ENCODE data around the gene RPS24. TPM values are rescaled to one million over a fixed set of nuclear protein-coding genes. Genes with fewer than 3 reads are reported as not detected.

RPS24 gene
- total and polyA plus RNA-seq, 4 donors, result 314 to 1,104 (median 812) TPM

GRCh38 chr10:78045856-78046255 lies 12.2 kb downstream of the RPS24 start:
- Histone ChIP-seq H3K9ac (ENCODE audit: low read depth in 1 of 2, low read length in 2 of 2) (no peak overlapping the region), H3K4me1 (ENCODE audit: control insufficient read depth in 4 of 4, insufficient read depth in 4 of 4, low read length in 3 of 4) (peaks cover 0 to 2% (median 0%) of the 10 kb centered on the region in 4 donors), H3K27me3 (ENCODE audit: control insufficient read depth in 4 of 4, insufficient read depth in 4 of 4, low read length in 3 of 4) (no peaks in the 10 kb centered on the region), H3K27ac (ENCODE audit: low read depth in 1 of 2, low read length in 2 of 2) (no peak overlapping the region), H3K36me3 (ENCODE audit: control insufficient read depth in 4 of 4, insufficient read depth in 3 of 4, low read depth in 1 of 4, low read length in 3 of 4) (peaks cover 5 to 19% (median 13%) of the 10 kb centered on the region in 4 donors), H3K4me3 (ENCODE audit: low read depth in 1 of 3, low read length in 3 of 3) (no peak overlapping the region), H3K9me3 (ENCODE audit: control insufficient read depth in 4 of 4, low read length in 3 of 4) (no peaks in the 10 kb centered on the region)
- no peak for DNase-seq (ENCODE audit: low spot score)
- TF ChIP-seq RXRA (IDR thresholded peaks at IDR 0.05) (no peak), ZBTB33 (IDR thresholded peaks at IDR 0.05) (no peak), JUND (IDR thresholded peaks at IDR 0.05) (no peak), EGR1 (IDR thresholded peaks at IDR 0.05; ENCODE audit: low read depth in 2 of 2) (no peak), FOXA2 (IDR thresholded peaks at IDR 0.05) (no peak), FOXA1 (IDR thresholded peaks at IDR 0.05) (no peak), RAD21 (IDR thresholded peaks at IDR 0.05) (no peak), HNF4G (IDR thresholded peaks at IDR 0.05) (no peak), ATF3 (IDR thresholded peaks at IDR 0.05) (no peak), YY1 (IDR thresholded peaks at IDR 0.05) (no peak), HNF4A (conservative IDR thresholded peaks at IDR 0.05) (no peak), GABPA (IDR thresholded peaks at IDR 0.05 in 1 of 2, conservative IDR thresholded peaks at IDR 0.05 in 1 of 2) (no peak), REST (IDR thresholded peaks at IDR 0.05) (no peak), SP1 (IDR thresholded peaks at IDR 0.05) (no peak), NR2F2 (IDR thresholded peaks at IDR 0.05) (no peak)
- 88% methylated on average over 8 of the region's 8 CpGs for WGBS

GRCh38 chr10:78046711-78047269 lies 13.1 kb downstream of the RPS24 start:
- no peaks in the 10 kb centered on the region for H3K27me3 ChIP-seq (ENCODE audit: control insufficient read depth in 4 of 4, insufficient read depth in 4 of 4, low read length in 3 of 4)
- no peaks in the 10 kb centered on the region for H3K9me3 ChIP-seq (ENCODE audit: control insufficient read depth in 4 of 4, low read length in 3 of 4)
- no peak for DNase-seq (ENCODE audit: low spot score)
- H3K36me3 ChIP-seq (ENCODE audit: control insufficient read depth in 4 of 4, insufficient read depth in 3 of 4, low read depth in 1 of 4, low read length in 3 of 4), result peaks cover 2 to 10% (median 5%) of the 10 kb centered on the region in 4 donors
- no peak overlapping the region for H3K9ac ChIP-seq (ENCODE audit: low read depth in 1 of 2, low read length in 2 of 2)
- 73% methylated on average over 10 of the region's 10 CpGs for WGBS
- no peak overlapping the region for H3K4me3 ChIP-seq (ENCODE audit: low read depth in 1 of 3, low read length in 3 of 3)
- TF ChIP-seq HNF4G (IDR thresholded peaks at IDR 0.05) (no peak), FOXA1 (IDR thresholded peaks at IDR 0.05) (no peak), GABPA (IDR thresholded peaks at IDR 0.05 in 1 of 2, conservative IDR thresholded peaks at IDR 0.05 in 1 of 2) (no peak), NR2F2 (IDR thresholded peaks at IDR 0.05) (no peak)
- H3K4me1 ChIP-seq (ENCODE audit: control insufficient read depth in 4 of 4, insufficient read depth in 4 of 4, low read length in 3 of 4), result peaks cover 0 to 2% (median 0%) of the 10 kb centered on the region in 4 donors
- H3K27ac ChIP-seq (ENCODE audit: low read depth in 1 of 2, low read length in 2 of 2), result no peak overlapping the region
